GM12878 (cell line): ENCODE results near the gene FXYD3.

ENCODE experiments used
- CTCF ChIP-seq, 3 experiments: IDR thresholded peaks in 2 of 3; conservative IDR thresholded peaks in 1 of 3; 2 replicates each; pipeline ENCODE4 v1.5.1; 2011; ENCODE audit warnings: low read depth in 3 of 3, low read length in 3 of 3, mild to moderate bottlenecking in 3 of 3, control low read depth in 2 of 3, moderate library complexity in 2 of 3, inconsistent platforms in 1 of 3, mixed read lengths in 1 of 3; ENCODE audit not compliant: control insufficient read depth in 2 of 3, insufficient read depth in 1 of 3; ENCODE audit errors: extremely low read depth in 1 of 3
- EZH2 ChIP-seq: IDR thresholded peaks from 2 replicates; pipeline ENCODE4 v1.6.1; 2012; ENCODE audit warnings: low read depth, mild to moderate bottlenecking, control low read depth, inconsistent platforms, low read length, borderline replicate concordance; ENCODE audit not compliant: control insufficient read depth
- GABPA ChIP-seq: IDR thresholded peaks from 2 replicates; pipeline ENCODE4 v1.6.1; 2014; ENCODE audit warnings: antibody characterized with exemption, low read depth, mild to moderate bottlenecking, inconsistent platforms
- NFYB ChIP-seq: IDR thresholded peaks from 2 replicates; pipeline ENCODE4 v1.6.1; 2011; ENCODE audit warnings: low read depth, mild to moderate bottlenecking, low read length, improper control_type of control experiment, moderate library complexity; ENCODE audit not compliant: insufficient read depth
- POLR2AphosphoS5 ChIP-seq: IDR thresholded peaks from 2 replicates; pipeline ENCODE4 v1.6.1; 2011; ENCODE audit warnings: mild to moderate bottlenecking, low read length, inconsistent platforms
- PRDM15 ChIP-seq: fragments of 450-650 bp; formaldehyde crosslinking; IDR thresholded peaks from 2 replicates; pipeline ENCODE4 v1.4.0; 2020; ENCODE audit warnings: mild to moderate bottlenecking, moderate library complexity
- RAD21 ChIP-seq: IDR thresholded peaks from 2 replicates; pipeline ENCODE4 v1.6.1; 2011; ENCODE audit warnings: mild to moderate bottlenecking, low read depth, low read length, moderate library complexity; ENCODE audit not compliant: insufficient read depth
- SIN3A ChIP-seq: IDR thresholded peaks from 2 replicates; pipeline ENCODE4 v1.6.1; 2012; ENCODE audit warnings: low read depth, low read length, improper control_type of control experiment
- SREBF2 ChIP-seq: IDR thresholded peaks from 2 replicates; pipeline ENCODE4 v1.6.1; 2012; ENCODE audit warnings: mild to moderate bottlenecking, low read length
- TAF1 ChIP-seq: IDR thresholded peaks from 2 replicates; pipeline ENCODE4 v1.6.1; 2011; ENCODE audit warnings: mild to moderate bottlenecking, low read depth, low read length, borderline replicate concordance
- ZNF217 ChIP-seq: fragments of 450-650 bp; IDR thresholded peaks from 2 replicates; pipeline ENCODE4 v1.6.1; 2017; ENCODE audit warnings: antibody characterized with exemption, mild to moderate bottlenecking

GRCh38 chr19:35116072-35116801, 614 bp downstream of the FXYD3 start:
- TF ChIP-seq EZH2 = no peak
- no peak for TF ChIP-seq NFYB
- TF ChIP-seq SREBF2 = no peak
- no peak for TF ChIP-seq RAD21
- TF ChIP-seq PRDM15 (CRISPR knock-in tag) = no peak
- no peak for TF ChIP-seq CTCF (IDR thresholded peaks at IDR 0.05 in 2 of 3, conservative IDR thresholded peaks at IDR 0.05 in 1 of 3; ENCODE audit: control insufficient read depth in 2 of 3, extremely low read depth in 1 of 3, insufficient read depth in 1 of 3, low read depth in 3 of 3, low read length in 3 of 3)
- no peak for TF ChIP-seq GABPA
- TF ChIP-seq POLR2AphosphoS5 = no peak
- no peak for TF ChIP-seq ZNF217
- no peak for TF ChIP-seq SIN3A
- no peak for TF ChIP-seq TAF1
